Lung microvascular endothelial cell (primary cell): ENCODE measurements around the gene ZNF609. TPM values are rescaled to one million over a fixed set of nuclear protein-coding genes. Genes with fewer than 3 reads are reported as not detected.
"Not testable (repeated sequence)": the region's sequence is repeated elsewhere in the genome, so short reads cannot be mapped to it uniquely, and the experiment has no call there.

Experiments used
- DNase-seq, 2 donors: peaks; one replicate each; pipeline versions ENCODE4 v3.0.0 to v3.0.0-alpha.2; 2010; ENCODE audit warnings: low read depth in 2 of 2
- total RNA-seq: library from RNA; depleted of rRNA; stranded (reverse); fragments of >200 nt; gene quantifications from 2 replicates; pipeline ENCODE4 v1.2.1, GENCODE V29; 2014

The ZNF609 gene
- total RNA-seq, 1 donor from 2014 or later: 19.8 TPM

GRCh38 chr15:64643685-64644084 lies 183.3 kb downstream of the ZNF609 start:
- no peak for DNase-seq

- DNase-seq: not testable (repeated sequence)
These were observed 184.4 kb downstream of the ZNF609 start for GRCh38 chr15:64644811-64645210.

- DNase-seq: no peak
These were observed 185.6 kb downstream of the ZNF609 start for GRCh38 chr15:64645995-64646394.

- DNase-seq: no peak
These were observed 187.0 kb downstream of the ZNF609 start for GRCh38 chr15:64647367-64647766.

- no peak for DNase-seq
These were observed 190.2 kb downstream of the ZNF609 start for GRCh38 chr15:64650552-64650951.

- no peak for DNase-seq
These were observed 191.3 kb downstream of the ZNF609 start for GRCh38 chr15:64651601-64652191.

- peak; percentile 27 to 45 for DNase-seq
These were observed 193.4 kb downstream of the ZNF609 start for GRCh38 chr15:64653757-64654156.

- DNase-seq: no peak
These were observed 196.1 kb downstream of the ZNF609 start for GRCh38 chr15:64656508-64656907.

- DNase-seq: peak in 1 of 2 donors; percentile 59
These were observed 204.8 kb downstream of the ZNF609 start for GRCh38 chr15:64665179-64665578.

GRCh38 chr15:64667736-64668161 lies 207.4 kb downstream of the ZNF609 start:
- peak in 1 of 2 donors; percentile 14 for DNase-seq

GRCh38 chr15:64673866-64674265 lies 213.5 kb downstream of the ZNF609 start:
- DNase-seq: no peak

GRCh38 chr15:64678126-64678819 lies 217.9 kb downstream of the ZNF609 start:
- DNase-seq: no peak

- DNase-seq: no peak
These were observed 219.7 kb downstream of the ZNF609 start for GRCh38 chr15:64680097-64680496.

- peak; percentile 72 to 78 for DNase-seq
These were observed 221.1 kb downstream of the ZNF609 start for GRCh38 chr15:64681424-64682024.

GRCh38 chr15:64682255-64682654 lies 221.9 kb downstream of the ZNF609 start:
- no peak for DNase-seq

GRCh38 chr15:64683378-64683777 lies 223.0 kb downstream of the ZNF609 start:
- peak in 1 of 2 donors; percentile 15 for DNase-seq

GRCh38 chr15:64685230-64685888 lies 225.0 kb downstream of the ZNF609 start:
- DNase-seq: no peak

GRCh38 chr15:64686130-64686735 lies 225.9 kb downstream of the ZNF609 start:
- DNase-seq: peak; percentile 64 to 66

- DNase-seq: no peak
These were observed 226.8 kb downstream of the ZNF609 start for GRCh38 chr15:64687172-64687571.

- DNase-seq: no peak
These were observed 227.3 kb downstream of the ZNF609 start for GRCh38 chr15:64687688-64688087.

- no peak for DNase-seq
These were observed 228.4 kb downstream of the ZNF609 start for GRCh38 chr15:64688770-64689169.

- no peak for DNase-seq
These were observed 229.6 kb downstream of the ZNF609 start for GRCh38 chr15:64690008-64690407.
